Smooth muscle cell (in vitro differentiated cells): ENCODE results near the gene TCF19. TPM values are rescaled to one million over a fixed set of nuclear protein-coding genes. Genes with fewer than 3 reads are reported as not detected.

Source experiments
- DNase-seq: peaks from one replicate; lab custom pipeline; 2025; ENCODE audit not compliant: unreplicated experiment; lab: John Stamatoyannopoulos, UW
- H2AFZ ChIP-seq: fragments of 200-600 bp; sonication (generic); 2 replicates; pipeline ENCODE4 v1.6.0; 2016; ENCODE audit warnings: antibody characterized with exemption, low read depth, mild to moderate bottlenecking
- H3F3A ChIP-seq: fragments of 200-600 bp; sonication (generic); 2 replicates; pipeline ENCODE4 v1.6.0; 2017; ENCODE audit warnings: antibody characterized with exemption, low read depth
- H3K27ac ChIP-seq: fragments of 200-600 bp; sonication (generic); 2 replicates; pipeline ENCODE4 v1.5.1; 2016; ENCODE audit warnings: low read depth, mild to moderate bottlenecking
- H3K27me3 ChIP-seq: fragments of 200-600 bp; sonication (generic); 2 replicates; pipeline ENCODE4 v1.6.1; 2016; ENCODE audit warnings: low read depth, mild to moderate bottlenecking
- H3K36me3 ChIP-seq: fragments of 200-600 bp; sonication (generic); 2 replicates; pipeline ENCODE4 v1.5.1; 2016; ENCODE audit warnings: low read depth
- H3K4me1 ChIP-seq: fragments of 200-600 bp; sonication (generic); 2 replicates; pipeline ENCODE4 v1.5.1; 2016; ENCODE audit warnings: low read depth
- H3K4me2 ChIP-seq: fragments of 200-600 bp; sonication (generic); 2 replicates; pipeline ENCODE4 v1.6.0; 2016; ENCODE audit warnings: mild to moderate bottlenecking
- H3K4me3 ChIP-seq: fragments of 200-600 bp; sonication (generic); 2 replicates; pipeline ENCODE4 v1.5.1; 2016; ENCODE audit warnings: mild to moderate bottlenecking
- H3K79me2 ChIP-seq: fragments of 200-600 bp; sonication (generic); 2 replicates; pipeline ENCODE4 v1.6.0; 2016; ENCODE audit warnings: low read depth, mild to moderate bottlenecking
- H3K9ac ChIP-seq: fragments of 200-600 bp; sonication (generic); 2 replicates; pipeline ENCODE4 v1.6.0; 2016; ENCODE audit warnings: low read depth
- H3K9me3 ChIP-seq: fragments of 200-600 bp; sonication (generic); replicated peaks from 2 replicates; pipeline ENCODE4 v1.5.1; 2016; ENCODE audit warnings: low read depth
- H4K20me1 ChIP-seq: fragments of 200-600 bp; sonication (generic); 2 replicates; pipeline ENCODE4 v1.6.0; 2016; ENCODE audit warnings: low read depth
- WGBS: methylation state at CpG from one replicate; pipeline ENCODE4 v1.1.7; 2016; ENCODE audit warnings: low lambda C conversion rate; 5-methylcytosine and 5-hydroxymethylcytosine counted together
- polyA plus RNA-seq: library from polyadenylated mRNA; unstranded; fragments of >200 nt; fragmentation: Nextera tagmentation; extraction: Ambion mirVana; gene quantifications from 2 replicates; pipeline ENCODE4 v1.2.1, GENCODE V29; 2016
- total RNA-seq: library from RNA; depleted of rRNA; stranded (reverse); fragments of >200 nt; gene quantifications from 2 replicates; pipeline ENCODE4 v1.2.3, GENCODE V29; 2014
- TF ChIP-seq, protein P1 (sequence below): fragments of 200-600 bp; sonication (generic); IDR thresholded peaks from 2 replicates; pipeline ENCODE4 v1.5.1; 2017; ENCODE audit warnings: borderline replicate concordance, mild to moderate bottlenecking, antibody characterized with exemption; ENCODE audit not compliant: insufficient read depth, poor library complexity, severe bottlenecking

Gene TCF19
- total and polyA plus RNA-seq, 2 experiments from 2014 or later: 7.8 to 10.5 TPM

DNA sequence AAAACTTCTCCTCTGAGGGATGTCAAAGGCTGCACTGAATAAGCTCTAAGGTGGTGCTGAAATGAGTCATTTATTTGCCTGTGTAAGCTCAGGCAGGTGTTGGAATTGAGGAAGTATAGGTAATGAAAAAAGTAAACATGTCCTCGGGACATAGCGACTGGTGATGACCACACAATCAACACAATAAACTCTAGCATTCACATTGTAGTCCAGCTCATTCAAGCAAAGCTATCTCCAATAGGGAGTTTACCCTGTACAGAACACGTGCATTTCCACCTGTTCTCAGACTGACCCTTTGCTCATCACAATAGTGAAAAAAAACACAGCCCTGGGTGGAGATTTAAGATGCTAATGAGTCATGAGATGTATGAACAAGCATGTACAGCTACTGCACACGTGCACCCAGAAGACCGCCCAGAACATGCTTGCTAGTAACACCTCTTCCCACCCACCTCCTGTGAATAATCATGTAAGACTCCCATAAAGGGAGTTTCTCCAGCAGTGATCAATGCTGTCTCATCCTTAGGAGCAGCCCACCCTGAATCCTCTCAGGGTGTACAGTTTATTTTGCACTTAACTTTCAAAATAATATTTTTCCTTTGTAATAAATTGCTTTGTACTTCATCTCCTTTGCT is 45.1 kb downstream of the TCF19 start:
- peak overlapping the region; percentile 77 for H3K9ac ChIP-seq
- H3K79me2 ChIP-seq: no peaks in the 10 kb centered on the region
- H3K36me3 ChIP-seq: no peaks in the 10 kb centered on the region
- WGBS: 64% methylated on average over 5 of the region's 5 CpGs
- H3K27me3 ChIP-seq: no peaks in the 10 kb centered on the region
- peak overlapping the region; percentile 81 for H3K4me2 ChIP-seq
- H4K20me1 ChIP-seq: no peaks in the 10 kb centered on the region
- TF ChIP-seq, protein P1, sequence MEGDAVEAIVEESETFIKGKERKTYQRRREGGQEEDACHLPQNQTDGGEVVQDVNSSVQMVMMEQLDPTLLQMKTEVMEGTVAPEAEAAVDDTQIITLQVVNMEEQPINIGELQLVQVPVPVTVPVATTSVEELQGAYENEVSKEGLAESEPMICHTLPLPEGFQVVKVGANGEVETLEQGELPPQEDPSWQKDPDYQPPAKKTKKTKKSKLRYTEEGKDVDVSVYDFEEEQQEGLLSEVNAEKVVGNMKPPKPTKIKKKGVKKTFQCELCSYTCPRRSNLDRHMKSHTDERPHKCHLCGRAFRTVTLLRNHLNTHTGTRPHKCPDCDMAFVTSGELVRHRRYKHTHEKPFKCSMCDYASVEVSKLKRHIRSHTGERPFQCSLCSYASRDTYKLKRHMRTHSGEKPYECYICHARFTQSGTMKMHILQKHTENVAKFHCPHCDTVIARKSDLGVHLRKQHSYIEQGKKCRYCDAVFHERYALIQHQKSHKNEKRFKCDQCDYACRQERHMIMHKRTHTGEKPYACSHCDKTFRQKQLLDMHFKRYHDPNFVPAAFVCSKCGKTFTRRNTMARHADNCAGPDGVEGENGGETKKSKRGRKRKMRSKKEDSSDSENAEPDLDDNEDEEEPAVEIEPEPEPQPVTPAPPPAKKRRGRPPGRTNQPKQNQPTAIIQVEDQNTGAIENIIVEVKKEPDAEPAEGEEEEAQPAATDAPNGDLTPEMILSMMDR: no peak
- H3K27ac ChIP-seq: peak overlapping the region; percentile 88
- H3F3A ChIP-seq: peaks cover 9% of the 10 kb centered on the region
- H3K4me3 ChIP-seq: peak overlapping the region; percentile 51
- peaks cover 20% of the 10 kb centered on the region for H3K4me1 ChIP-seq
- peak overlapping the region; percentile 46 for H2AFZ ChIP-seq
- no peaks in the 10 kb centered on the region for H3K9me3 ChIP-seq
- no peak for DNase-seq

GRCh38 chr6:31204751-31205145 is 46.4 kb downstream of the TCF19 start:
- Histone ChIP-seq H3K4me1 (peaks cover 20% of the 10 kb centered on the region), H3K9me3 (no peaks in the 10 kb centered on the region), H4K20me1 (no peaks in the 10 kb centered on the region), H3K4me2 (peak overlapping the region; percentile 1), H3K79me2 (no peaks in the 10 kb centered on the region), H2AFZ (no peak overlapping the region), H3K27me3 (no peaks in the 10 kb centered on the region), H3F3A (peaks cover 9% of the 10 kb centered on the region), H3K27ac (peak overlapping the region; percentile 88), H3K36me3 (no peaks in the 10 kb centered on the region), H3K4me3 (no peak overlapping the region), H3K9ac (no peak overlapping the region)
- DNase-seq: no peak
- 95% methylated on average over 4 of the region's 4 CpGs for WGBS
- TF ChIP-seq, protein P1: no peak

- Histone ChIP-seq H3K9ac (no peak overlapping the region), H3F3A (peaks cover 9% of the 10 kb centered on the region), H2AFZ (no peak overlapping the region), H3K79me2 (no peaks in the 10 kb centered on the region), H4K20me1 (no peaks in the 10 kb centered on the region), H3K27me3 (no peaks in the 10 kb centered on the region), H3K9me3 (no peaks in the 10 kb centered on the region), H3K4me1 (peaks cover 20% of the 10 kb centered on the region), H3K36me3 (no peaks in the 10 kb centered on the region), H3K4me3 (no peak overlapping the region), H3K4me2 (no peak overlapping the region), H3K27ac (no peak overlapping the region)
- no peak for DNase-seq
- TF ChIP-seq, protein P1: no peak
- 81% methylated on average over 2 of the region's 2 CpGs for WGBS
Measured at GRCh38 chr6:31205638-31206037, 47.2 kb downstream of the TCF19 start.

GRCh38 chr6:31208506-31208905 is 50.1 kb downstream of the TCF19 start:
- Histone ChIP-seq H2AFZ (no peak overlapping the region), H3K27me3 (no peaks in the 10 kb centered on the region), H3K27ac (no peak overlapping the region), H3K4me2 (no peak overlapping the region), H3K79me2 (no peaks in the 10 kb centered on the region), H3K4me3 (no peak overlapping the region), H3K9me3 (no peaks in the 10 kb centered on the region), H3F3A (peaks cover 2% of the 10 kb centered on the region), H3K4me1 (peaks cover 11% of the 10 kb centered on the region), H3K9ac (no peak overlapping the region), H3K36me3 (no peaks in the 10 kb centered on the region), H4K20me1 (no peaks in the 10 kb centered on the region)
- TF ChIP-seq, protein P1: no peak
- WGBS: 50% methylated on average over 2 of the region's 2 CpGs
- no peak for DNase-seq
